Hepatocyte (in vitro differentiated cells): ENCODE data around the gene C1orf21. TPM values are rescaled to one million over a fixed set of nuclear protein-coding genes. Genes with fewer than 3 reads are reported as not detected.

Experiments used
- DNase-seq: peaks from one replicate; pipeline ENCODE4 v3.0.0-alpha.2; 2016; ENCODE audit warnings: low spot score
- H2AFZ ChIP-seq: fragments of 200-600 bp; sonication (generic); 2 replicates; pipeline ENCODE4 v1.6.0; 2016; ENCODE audit warnings: antibody characterized with exemption, mild to moderate bottlenecking
- H3K27ac ChIP-seq: fragments of 200-600 bp; sonication (generic); 2 replicates; pipeline ENCODE4 v1.5.1; 2016; ENCODE audit warnings: mild to moderate bottlenecking
- H3K27me3 ChIP-seq: fragments of 200-600 bp; sonication (generic); 2 replicates; pipeline ENCODE4 v1.6.1; 2016
- H3K36me3 ChIP-seq: fragments of 200-600 bp; sonication (generic); replicated peaks from 2 replicates; pipeline ENCODE4 v1.5.1; 2016; ENCODE audit warnings: low read depth; ENCODE audit not compliant: insufficient read depth
- H3K4me1 ChIP-seq: fragments of 200-600 bp; sonication (generic); 2 replicates; pipeline ENCODE4 v1.5.1; 2016; ENCODE audit warnings: mild to moderate bottlenecking, moderate library complexity; ENCODE audit not compliant: insufficient read depth
- H3K4me2 ChIP-seq: fragments of 200-600 bp; sonication (generic); 2 replicates; pipeline ENCODE4 v1.6.0; 2016
- H3K4me3 ChIP-seq: fragments of 200-600 bp; sonication (generic); 2 replicates; pipeline ENCODE4 v1.5.1; 2016; ENCODE audit warnings: mild to moderate bottlenecking
- H3K79me2 ChIP-seq: fragments of 200-600 bp; sonication (generic); 2 replicates; pipeline ENCODE4 v1.6.0; 2017; ENCODE audit warnings: mild to moderate bottlenecking
- H3K9me2 ChIP-seq: fragments of 200-600 bp; sonication (generic); replicated peaks from 2 replicates; pipeline ENCODE4 v1.6.0; 2017; ENCODE audit warnings: mild to moderate bottlenecking; ENCODE audit not compliant: insufficient read depth
- H3K9me3 ChIP-seq: fragments of 200-600 bp; sonication (generic); 2 replicates; pipeline ENCODE4 v1.5.1; 2016; ENCODE audit warnings: low read depth, mild to moderate bottlenecking
- H4K20me1 ChIP-seq: fragments of 200-600 bp; sonication (generic); 2 replicates; pipeline ENCODE4 v1.6.0; 2016; ENCODE audit warnings: mild to moderate bottlenecking; ENCODE audit not compliant: insufficient read depth, poor library complexity, severe bottlenecking
- EZH2 ChIP-seq: fragments of 200-600 bp; sonication (generic); IDR thresholded peaks from 2 replicates; pipeline ENCODE4 v1.6.1; 2016; ENCODE audit warnings: antibody characterized with exemption, mild to moderate bottlenecking, borderline replicate concordance
- EZH2phosphoT487 ChIP-seq: fragments of 200-600 bp; sonication (generic); IDR thresholded peaks from one replicate; pipeline ENCODE4 v1.6.1; 2018; ENCODE audit warnings: antibody characterized with exemption, mild to moderate bottlenecking, low read depth, moderate library complexity; ENCODE audit not compliant: unreplicated experiment, severe bottlenecking
- WGBS: methylation state at CpG from one replicate; pipeline ENCODE4 v1.1.6; 2016; ENCODE audit warnings: low lambda C conversion rate; ENCODE audit errors: missing lambda C conversion rate; 5-methylcytosine and 5-hydroxymethylcytosine counted together
- polyA plus RNA-seq: library from polyadenylated mRNA; unstranded; fragments of >200 nt; fragmentation: Nextera tagmentation; extraction: Ambion mirVana; gene quantifications from 2 replicates; pipeline ENCODE4 v1.2.1, GENCODE V29; 2016
- total RNA-seq: library from RNA; depleted of rRNA; stranded (reverse); fragments of >200 nt; gene quantifications from 2 replicates; pipeline ENCODE4 v1.2.3, GENCODE V29; 2014
- TF ChIP-seq, protein P1 (sequence below): fragments of 200-600 bp; sonication (generic); IDR thresholded peaks from 2 replicates; pipeline ENCODE4 v1.5.1; 2016; ENCODE audit warnings: antibody characterized with exemption, mild to moderate bottlenecking; ENCODE audit not compliant: poor library complexity

C1orf21 gene
- total and polyA plus RNA-seq, 2 experiments from 2014 or later = 26.9 to 37.9 TPM

GRCh38 chr1:184465489-184466146, 78.8 kb downstream of the C1orf21 start:
- TF ChIP-seq, protein P1, sequence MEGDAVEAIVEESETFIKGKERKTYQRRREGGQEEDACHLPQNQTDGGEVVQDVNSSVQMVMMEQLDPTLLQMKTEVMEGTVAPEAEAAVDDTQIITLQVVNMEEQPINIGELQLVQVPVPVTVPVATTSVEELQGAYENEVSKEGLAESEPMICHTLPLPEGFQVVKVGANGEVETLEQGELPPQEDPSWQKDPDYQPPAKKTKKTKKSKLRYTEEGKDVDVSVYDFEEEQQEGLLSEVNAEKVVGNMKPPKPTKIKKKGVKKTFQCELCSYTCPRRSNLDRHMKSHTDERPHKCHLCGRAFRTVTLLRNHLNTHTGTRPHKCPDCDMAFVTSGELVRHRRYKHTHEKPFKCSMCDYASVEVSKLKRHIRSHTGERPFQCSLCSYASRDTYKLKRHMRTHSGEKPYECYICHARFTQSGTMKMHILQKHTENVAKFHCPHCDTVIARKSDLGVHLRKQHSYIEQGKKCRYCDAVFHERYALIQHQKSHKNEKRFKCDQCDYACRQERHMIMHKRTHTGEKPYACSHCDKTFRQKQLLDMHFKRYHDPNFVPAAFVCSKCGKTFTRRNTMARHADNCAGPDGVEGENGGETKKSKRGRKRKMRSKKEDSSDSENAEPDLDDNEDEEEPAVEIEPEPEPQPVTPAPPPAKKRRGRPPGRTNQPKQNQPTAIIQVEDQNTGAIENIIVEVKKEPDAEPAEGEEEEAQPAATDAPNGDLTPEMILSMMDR = peak; percentile 24
- no peak for TF ChIP-seq EZH2phosphoT487
- H4K20me1 ChIP-seq = no peaks in the 10 kb centered on the region
- H2AFZ ChIP-seq = no peak overlapping the region
- H3K27ac ChIP-seq = no peak overlapping the region
- no peaks in the 10 kb centered on the region for H3K27me3 ChIP-seq
- no peaks in the 10 kb centered on the region for H3K36me3 ChIP-seq
- no peaks in the 10 kb centered on the region for H3K9me3 ChIP-seq
- no peak overlapping the region for H3K4me2 ChIP-seq
- WGBS = 78% methylated on average over 7 of the region's 7 CpGs
- H3K4me3 ChIP-seq = no peak overlapping the region
- no peaks in the 10 kb centered on the region for H3K9me2 ChIP-seq
- H3K4me1 ChIP-seq = no peaks in the 10 kb centered on the region
- no peak for DNase-seq
- peaks cover 5% of the 10 kb centered on the region for H3K79me2 ChIP-seq

DNA sequence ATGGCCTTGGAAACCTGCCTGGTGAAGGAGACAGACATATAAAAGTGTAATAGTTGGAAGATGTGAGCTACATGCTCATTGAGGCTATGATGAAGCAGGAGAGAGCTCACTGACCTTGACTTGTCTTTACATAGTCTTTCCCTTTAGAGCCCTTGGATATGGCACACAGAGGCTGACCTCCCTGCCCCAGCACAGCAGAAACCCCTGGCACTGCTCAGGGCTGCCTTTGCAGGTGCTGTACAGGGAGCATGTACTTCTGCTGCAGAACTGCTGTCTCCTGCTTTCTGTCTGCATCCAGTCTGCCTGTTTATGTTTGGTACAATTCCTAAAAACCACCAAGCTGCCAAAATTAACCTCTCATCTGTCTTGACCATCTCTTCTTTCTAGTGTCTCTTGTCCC, 80.5 kb downstream of the C1orf21 start:
- DNase-seq = no peak
- Histone ChIP-seq H3K36me3 (no peaks in the 10 kb centered on the region), H3K9me3 (no peaks in the 10 kb centered on the region), H2AFZ (no peak overlapping the region), H3K9me2 (no peaks in the 10 kb centered on the region), H3K27me3 (no peaks in the 10 kb centered on the region), H3K4me1 (no peaks in the 10 kb centered on the region), H4K20me1 (no peaks in the 10 kb centered on the region), H3K4me2 (no peak overlapping the region), H3K27ac (no peak overlapping the region), H3K4me3 (no peak overlapping the region), H3K79me2 (peaks cover 12% of the 10 kb centered on the region)
- TF ChIP-seq EZH2phosphoT487 = no peak

DNA sequence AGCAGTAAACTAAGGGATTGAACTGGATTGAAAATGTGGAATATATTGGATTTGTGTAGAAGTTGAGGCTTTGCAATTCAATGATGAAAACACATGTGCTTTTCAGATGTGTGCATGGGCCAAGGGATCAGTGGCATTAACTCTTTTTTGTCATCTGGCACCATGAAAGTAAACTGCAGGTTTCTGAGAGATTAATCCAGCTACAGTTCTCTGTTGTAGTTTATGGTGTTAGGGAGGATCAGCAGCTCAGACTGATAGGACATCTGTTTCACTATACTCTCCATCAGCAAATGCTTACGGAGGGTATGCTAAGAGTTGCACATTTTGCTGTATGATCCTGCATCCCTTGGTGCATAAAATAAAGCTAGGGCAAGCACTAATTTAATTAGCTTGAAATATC, 82.6 kb downstream of the C1orf21 start:
- no peaks in the 10 kb centered on the region for H3K9me2 ChIP-seq

DNA sequence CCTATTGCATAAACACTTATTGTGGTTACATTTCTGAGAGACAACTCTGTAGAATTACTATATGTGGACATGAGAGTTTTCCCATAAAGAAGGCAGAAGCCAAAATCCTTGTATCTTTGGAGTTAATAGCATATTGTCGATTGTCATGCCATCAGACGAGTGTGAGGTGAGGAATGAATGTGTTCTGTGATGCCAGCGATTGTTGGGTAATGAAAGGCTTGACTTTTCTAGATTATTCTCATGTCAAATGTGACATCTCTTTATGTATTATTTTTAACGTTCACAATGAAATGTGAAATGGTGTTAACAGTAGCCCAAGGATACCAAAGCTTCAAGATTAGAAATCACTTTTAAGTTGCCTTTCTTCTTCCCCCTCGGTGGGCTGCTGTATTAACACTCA, 84.9 kb downstream of the C1orf21 start:
- no peaks in the 10 kb centered on the region for H3K27me3 ChIP-seq
- no peak for TF ChIP-seq EZH2
- TF ChIP-seq, protein P1 = no peak
- no peak for TF ChIP-seq EZH2phosphoT487
- H3K4me1 ChIP-seq = no peaks in the 10 kb centered on the region
- H3K27ac ChIP-seq = no peak overlapping the region
- H3K4me3 ChIP-seq = no peak overlapping the region
- H3K36me3 ChIP-seq = no peaks in the 10 kb centered on the region
- H2AFZ ChIP-seq = no peak overlapping the region
- no peaks in the 10 kb centered on the region for H4K20me1 ChIP-seq
- H3K79me2 ChIP-seq = peaks cover 19% of the 10 kb centered on the region
- 89% methylated on average over 5 of the region's 5 CpGs for WGBS
- DNase-seq = no peak
- no peak overlapping the region for H3K4me2 ChIP-seq
- no peaks in the 10 kb centered on the region for H3K9me2 ChIP-seq
- no peaks in the 10 kb centered on the region for H3K9me3 ChIP-seq

More for the DNA sequence above, 82.6 kb downstream of the C1orf21 start:
- Histone ChIP-seq H3K27me3 (no peaks in the 10 kb centered on the region), H3K36me3 (no peaks in the 10 kb centered on the region), H3K4me1 (no peaks in the 10 kb centered on the region), H2AFZ (no peak overlapping the region), H3K4me2 (no peak overlapping the region), H3K79me2 (peaks cover 11% of the 10 kb centered on the region), H3K27ac (no peak overlapping the region), H4K20me1 (no peaks in the 10 kb centered on the region), H3K9me3 (no peaks in the 10 kb centered on the region), H3K4me3 (no peak overlapping the region)
- WGBS = 50% methylated on average over 1 of the region's 1 CpG
- DNase-seq = no peak
- TF ChIP-seq, protein P1 = no peak
- TF ChIP-seq EZH2phosphoT487 = no peak
- no peak for TF ChIP-seq EZH2
